Suprapubic skin (tissue), 4 donors: Measurements from ENCODE around the gene NFIB. TPM values are rescaled to one million over a fixed set of nuclear protein-coding genes. Genes with fewer than 3 reads are reported as not detected.

ENCODE experiments used
- DNase-seq, 2 donors: peaks; one replicate each; pipeline ENCODE4 v3.0.0-alpha.2; 2019; ENCODE audit warnings: low spot score in 2 of 2
- H3K27ac ChIP-seq: fragments of 200-600 bp; sonication (generic); one replicate; pipeline ENCODE4 v1.5.1; 2019
- H3K27me3 ChIP-seq: fragments of 200-600 bp; sonication (generic); one replicate; pipeline ENCODE4 v1.5.1; 2019
- H3K36me3 ChIP-seq: fragments of 200-600 bp; sonication (generic); one replicate; pipeline ENCODE4 v1.5.1; 2019
- H3K4me1 ChIP-seq: fragments of 200-600 bp; sonication (generic); one replicate; pipeline ENCODE4 v1.5.1; 2019
- H3K4me3 ChIP-seq: fragments of 200-600 bp; sonication (generic); one replicate; pipeline ENCODE4 v1.5.1; 2019; ENCODE audit warnings: mild to moderate bottlenecking
- H3K9me3 ChIP-seq: fragments of 200-600 bp; sonication (generic); one replicate; pipeline ENCODE4 v1.5.1; 2019
- EP300 ChIP-seq: sonication (generic); formaldehyde crosslinking; IDR thresholded peaks from one replicate; pipeline ENCODE4 v1.6.1; 2017; ENCODE audit warnings: antibody characterized with exemption
- POLR2A ChIP-seq, 2 donors: fragments of 450-650 bp; IDR thresholded peaks; one replicate each; pipeline ENCODE4 v1.6.1; 2017; ENCODE audit warnings: antibody characterized with exemption in 2 of 2, mild to moderate bottlenecking in 2 of 2, moderate library complexity in 2 of 2
- POLR2AphosphoS5 ChIP-seq, 3 donors: sonication (generic); formaldehyde crosslinking; IDR thresholded peaks; one replicate each; pipeline ENCODE4 v1.6.1; 2017; ENCODE audit warnings: antibody characterized with exemption in 3 of 3
- WGBS: methylation state at CpG from one replicate; pipeline ENCODE4 v1.1.5; 2018; 5-methylcytosine and 5-hydroxymethylcytosine counted together
- total RNA-seq, 4 donors: library from RNA; depleted of rRNA; stranded (reverse); fragments of >200 nt; gene quantifications; one replicate each; pipeline ENCODE4 v1.1.0, GENCODE V29; 2016
- TF ChIP-seq, protein P1 (sequence below), 2 donors: fragments of 200-600 bp in 1 of 2; fragments of 450-650 bp in 1 of 2; sonication (generic) in 1 of 2; IDR thresholded peaks; one replicate each; pipeline ENCODE4 v1.5.1; 2016 to 2019; ENCODE audit warnings: antibody characterized with exemption in 2 of 2, mild to moderate bottlenecking in 1 of 2, moderate library complexity in 1 of 2

NFIB gene
- total RNA-seq, 4 donors from 2014 or later: 90.4 to 204 (median 112) TPM

DNA sequence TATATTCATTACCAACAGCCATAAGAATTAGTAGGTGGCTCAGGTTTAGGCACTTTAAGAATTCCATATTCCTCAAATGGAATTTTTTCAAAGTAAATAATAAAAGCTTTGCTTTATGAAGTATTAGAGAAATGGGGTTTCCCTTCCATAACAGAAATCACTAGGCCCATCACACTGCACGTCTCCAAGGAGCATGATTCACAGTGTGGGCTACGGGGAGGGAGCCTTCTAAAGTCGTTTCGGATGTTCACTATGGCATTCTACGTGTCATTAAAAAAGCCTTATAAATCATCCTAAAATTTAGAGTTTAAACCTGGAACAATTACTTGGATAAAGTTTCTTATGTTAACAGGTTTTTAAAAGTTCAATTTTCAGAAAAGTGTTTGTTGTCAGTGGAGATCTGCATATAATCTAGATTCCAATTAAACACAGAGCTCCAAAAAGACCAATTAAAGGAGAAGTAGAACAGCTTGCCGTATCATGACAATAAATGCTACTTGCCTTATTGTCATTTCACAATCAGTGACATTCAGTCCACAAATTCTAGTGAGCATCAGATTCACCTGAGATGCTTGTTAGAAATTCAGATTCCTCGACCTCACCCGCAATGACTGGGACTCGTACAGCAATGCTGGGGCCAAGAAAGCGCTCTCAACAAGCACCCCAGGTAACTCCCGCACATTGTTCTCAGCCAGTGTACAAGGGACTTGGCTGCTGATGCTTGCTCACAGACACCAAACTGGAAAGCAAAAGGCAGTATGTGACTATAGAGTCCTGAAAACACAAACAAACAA lies 115.7 kb downstream of the NFIB start:
- Histone ChIP-seq H3K4me3 (no peak overlapping the region), H3K9me3 (no peaks in the 10 kb centered on the region), H3K4me1 (peaks cover 37% of the 10 kb centered on the region), H3K36me3 (no peaks in the 10 kb centered on the region), H3K27me3 (no peaks in the 10 kb centered on the region), H3K27ac (peak overlapping the region; percentile 50)
- TF ChIP-seq EP300 (no peak), POLR2AphosphoS5 (IDR thresholded peaks at IDR 0.05) (no peak), POLR2A (IDR thresholded peaks at IDR 0.05) (no peak)
- TF ChIP-seq, protein P1, sequence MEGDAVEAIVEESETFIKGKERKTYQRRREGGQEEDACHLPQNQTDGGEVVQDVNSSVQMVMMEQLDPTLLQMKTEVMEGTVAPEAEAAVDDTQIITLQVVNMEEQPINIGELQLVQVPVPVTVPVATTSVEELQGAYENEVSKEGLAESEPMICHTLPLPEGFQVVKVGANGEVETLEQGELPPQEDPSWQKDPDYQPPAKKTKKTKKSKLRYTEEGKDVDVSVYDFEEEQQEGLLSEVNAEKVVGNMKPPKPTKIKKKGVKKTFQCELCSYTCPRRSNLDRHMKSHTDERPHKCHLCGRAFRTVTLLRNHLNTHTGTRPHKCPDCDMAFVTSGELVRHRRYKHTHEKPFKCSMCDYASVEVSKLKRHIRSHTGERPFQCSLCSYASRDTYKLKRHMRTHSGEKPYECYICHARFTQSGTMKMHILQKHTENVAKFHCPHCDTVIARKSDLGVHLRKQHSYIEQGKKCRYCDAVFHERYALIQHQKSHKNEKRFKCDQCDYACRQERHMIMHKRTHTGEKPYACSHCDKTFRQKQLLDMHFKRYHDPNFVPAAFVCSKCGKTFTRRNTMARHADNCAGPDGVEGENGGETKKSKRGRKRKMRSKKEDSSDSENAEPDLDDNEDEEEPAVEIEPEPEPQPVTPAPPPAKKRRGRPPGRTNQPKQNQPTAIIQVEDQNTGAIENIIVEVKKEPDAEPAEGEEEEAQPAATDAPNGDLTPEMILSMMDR (IDR thresholded peaks at IDR 0.05): no peak
- 52% methylated on average over 11 of the region's 11 CpGs for WGBS
- no peak for DNase-seq

DNA sequence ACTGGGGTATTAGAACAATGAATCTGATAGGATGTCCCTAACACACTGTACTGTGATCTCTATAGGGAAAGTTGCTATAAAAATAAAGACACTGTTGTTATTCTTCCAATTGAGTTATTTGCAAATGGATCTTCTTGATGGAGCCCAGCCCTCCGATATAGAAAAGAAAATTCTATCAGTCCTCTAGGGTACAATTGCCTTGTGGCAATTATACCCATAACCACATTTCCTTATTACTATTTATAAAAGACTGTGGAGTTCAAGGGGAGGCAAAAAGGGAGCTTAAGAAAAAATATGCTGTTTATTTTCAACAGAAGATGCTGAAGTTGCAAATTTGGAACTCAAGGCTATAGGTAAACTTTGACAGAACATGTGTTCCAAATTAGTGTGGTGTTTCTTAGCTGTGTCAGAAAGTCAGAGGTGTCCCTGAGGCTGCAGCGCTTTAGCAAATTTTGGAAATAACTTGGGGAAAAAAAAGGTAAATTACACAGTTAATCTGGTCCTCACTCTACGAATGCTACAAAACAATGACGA lies 116.5 kb downstream of the NFIB start:
- peaks cover 30% of the 10 kb centered on the region for H3K4me1 ChIP-seq
- no peaks in the 10 kb centered on the region for H3K27me3 ChIP-seq
- no peaks in the 10 kb centered on the region for H3K36me3 ChIP-seq
- H3K9me3 ChIP-seq: no peaks in the 10 kb centered on the region
- TF ChIP-seq EP300: no peak
- no peak for TF ChIP-seq POLR2AphosphoS5 (IDR thresholded peaks at IDR 0.05)
- TF ChIP-seq POLR2A (IDR thresholded peaks at IDR 0.05): no peak
- TF ChIP-seq, protein P1 (IDR thresholded peaks at IDR 0.05): no peak
- no peak overlapping the region for H3K4me3 ChIP-seq
- DNase-seq: no peak
- H3K27ac ChIP-seq: no peak overlapping the region
- WGBS: 79% methylated on average over 4 of the region's 4 CpGs

DNA sequence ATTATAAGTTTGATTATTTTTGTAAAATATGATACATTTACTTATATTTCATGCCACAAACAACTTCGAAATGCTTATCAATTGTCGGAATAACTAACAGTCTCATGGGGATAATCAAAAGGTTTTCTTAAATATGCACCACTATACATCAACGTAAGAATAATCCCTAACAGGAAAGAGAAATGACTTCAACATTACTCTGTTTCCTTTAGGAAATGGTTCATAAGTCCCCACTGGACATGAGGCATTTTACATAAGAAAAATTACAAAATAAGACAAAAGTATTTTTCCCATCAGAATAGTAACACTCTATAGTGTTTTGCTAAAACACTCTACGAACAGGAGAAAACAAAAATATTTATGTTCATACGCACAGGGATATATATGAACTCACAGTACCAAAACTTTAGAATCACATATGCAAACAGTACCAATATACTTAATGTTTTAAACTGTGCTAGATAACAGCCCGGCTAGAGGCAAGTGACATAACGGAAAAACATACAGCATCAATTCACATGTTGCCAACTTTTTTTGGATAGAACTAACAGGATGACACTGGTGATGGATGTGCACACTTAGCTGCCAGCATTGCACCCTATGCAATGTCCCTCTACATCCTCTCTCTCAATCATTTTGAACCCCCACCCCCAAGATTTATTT lies 120.5 kb downstream of the NFIB start:
- H3K4me3 ChIP-seq: no peak overlapping the region
- DNase-seq: no peak
- H3K36me3 ChIP-seq: no peaks in the 10 kb centered on the region
- no peak overlapping the region for H3K27ac ChIP-seq
- TF ChIP-seq, protein P1 (IDR thresholded peaks at IDR 0.05): no peak
- TF ChIP-seq POLR2A (IDR thresholded peaks at IDR 0.05) (no peak), POLR2AphosphoS5 (IDR thresholded peaks at IDR 0.05) (no peak), EP300 (no peak)
- no peaks in the 10 kb centered on the region for H3K27me3 ChIP-seq
- WGBS: 73% methylated on average over 7 of the region's 7 CpGs
- no peaks in the 10 kb centered on the region for H3K9me3 ChIP-seq
- peaks cover 34% of the 10 kb centered on the region for H3K4me1 ChIP-seq

DNA sequence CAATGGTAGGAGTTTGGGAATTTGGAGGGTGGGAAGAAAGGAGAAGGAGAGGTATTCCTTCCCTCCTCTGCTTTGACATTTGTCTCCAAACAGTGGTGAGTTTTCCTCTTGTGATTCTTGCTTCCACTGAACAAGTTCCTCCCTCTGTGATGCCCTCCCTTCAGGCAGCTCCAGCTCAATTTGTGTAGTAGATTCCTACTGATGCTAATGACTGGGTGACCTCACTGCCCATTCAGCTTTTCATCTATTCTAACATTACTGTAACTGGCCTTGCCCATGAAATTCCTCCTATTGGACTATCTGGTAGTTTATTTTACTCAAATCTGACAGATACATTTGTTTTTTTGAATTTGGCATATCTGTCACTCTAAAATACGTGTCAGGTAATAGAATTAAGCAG lies 121.4 kb downstream of the NFIB start:
- TF ChIP-seq, protein P1 (IDR thresholded peaks at IDR 0.05): no peak
- TF ChIP-seq EP300: no peak
- TF ChIP-seq POLR2AphosphoS5 (IDR thresholded peaks at IDR 0.05): no peak
- no peak for TF ChIP-seq POLR2A (IDR thresholded peaks at IDR 0.05)
- Histone ChIP-seq H3K4me3 (no peak overlapping the region), H3K9me3 (no peaks in the 10 kb centered on the region), H3K4me1 (peaks cover 34% of the 10 kb centered on the region), H3K27ac (no peak overlapping the region), H3K36me3 (no peaks in the 10 kb centered on the region), H3K27me3 (no peaks in the 10 kb centered on the region)
- no peak for DNase-seq
- 98% methylated on average over 1 of the region's 1 CpG for WGBS

DNA sequence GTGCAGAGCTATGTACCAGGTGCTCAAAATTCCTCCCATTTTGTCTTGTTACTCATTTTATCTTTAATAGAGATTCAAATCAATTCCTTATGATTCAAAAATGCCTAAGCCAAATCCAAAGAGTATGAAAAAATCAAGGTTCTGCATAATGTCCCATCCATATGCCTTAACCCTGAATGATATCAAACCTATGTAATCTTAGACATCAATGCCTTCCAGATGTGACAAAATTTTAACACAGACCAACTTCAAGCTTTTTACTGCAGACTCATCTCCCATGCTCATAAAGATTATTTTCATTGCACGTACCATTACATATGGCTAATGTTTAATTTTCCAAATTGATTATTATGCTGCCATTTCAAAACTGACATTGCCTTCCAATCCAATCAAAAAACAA lies 122.4 kb downstream of the NFIB start:
- no peak overlapping the region for H3K4me3 ChIP-seq

More for the DNA sequence above, 122.4 kb downstream of the NFIB start:
- Histone ChIP-seq H3K9me3 (no peaks in the 10 kb centered on the region), H3K27ac (no peak overlapping the region), H3K36me3 (no peaks in the 10 kb centered on the region), H3K27me3 (no peaks in the 10 kb centered on the region), H3K4me1 (peaks cover 39% of the 10 kb centered on the region)
- WGBS: 100% methylated on average over 1 of the region's 1 CpG
- TF ChIP-seq POLR2AphosphoS5 (IDR thresholded peaks at IDR 0.05): no peak
- no peak for TF ChIP-seq POLR2A (IDR thresholded peaks at IDR 0.05)
- TF ChIP-seq, protein P1 (IDR thresholded peaks at IDR 0.05): no peak
- no peak for TF ChIP-seq EP300
- DNase-seq: no peak
